Measurements from ENCODE around the gene WNT5A. TPM values are rescaled to one million over a fixed set of nuclear protein-coding genes. Genes with fewer than 3 reads are reported as not detected.
A peak's percentile ranks its signal among the peaks of the same experiment; 100 is the strongest.

The WNT5A gene
- total RNA-seq (2014; rRNA removed; shearing (Covaris generic); ENCODE audit: low replicate concordance) = 55.8 and 69.6 TPM in 2 replicates

GRCh38 chr3:55486857-55487380 is at the start of gene WNT5A:
TSS of gene WNT5A (minus strand) at chr3:55487306. CDS start at chr3:55486985, 321 bp downstream.
- DNase-seq = peak; percentile 92
- Histone ChIP-seq H3K9me2 (replicated peaks; ENCODE audit: insufficient read depth, low read length) (no peaks in the 10 kb centered on the region), H3K27ac (ENCODE audit: low read length) (peak within 1 kb of the TSS; percentile 97), H3K79me2 (ENCODE audit: low read length) (peaks cover 57% of the 10 kb centered on the region), H4K20me1 (ENCODE audit: insufficient read depth, low read depth, low read length) (peaks cover 16% of the 10 kb centered on the region; the same call in 1 of the 2 replicates), H3K27me3 (ENCODE audit: low read length) (no peaks in the 10 kb centered on the region), H3K9me3 (ENCODE audit: low read length) (no peaks in the 10 kb centered on the region), H3K4me3 (ENCODE audit: low read length) (peak within 1 kb of the TSS; percentile 80), H3K4me1 (ENCODE audit: low read length) (peaks cover 48% of the 10 kb centered on the region), H3K9ac (ENCODE audit: low read length) (peak within 1 kb of the TSS; percentile 96), H2AFZ (ENCODE audit: low read length) (no peak within 1 kb of the TSS), H3K4me2 (ENCODE audit: low read depth, low read length, poor library complexity, severe bottlenecking) (peak within 1 kb of the TSS; percentile 87), H3K36me3 (ENCODE audit: insufficient read depth, low read length) (peaks cover 7% of the 10 kb centered on the region; the same call in 1 of the 2 replicates)

GRCh38 chr3:55534876-55535275 is 47.8 kb upstream of the WNT5A start:
- H3K4me2 ChIP-seq (ENCODE audit: low read depth, low read length, poor library complexity, severe bottlenecking) = no peak overlapping the region
- no peak overlapping the region for H2AFZ ChIP-seq (ENCODE audit: low read length)
- no peak overlapping the region for H3K9ac ChIP-seq (ENCODE audit: low read length)
- no peaks in the 10 kb centered on the region for H3K27me3 ChIP-seq (ENCODE audit: low read length)
- no peaks in the 10 kb centered on the region for H3K4me1 ChIP-seq (ENCODE audit: low read length)
- H3K4me3 ChIP-seq (ENCODE audit: low read length) = no peak overlapping the region
- H3K36me3 ChIP-seq (ENCODE audit: insufficient read depth, low read length) = no peaks in the 10 kb centered on the region
- no peak overlapping the region for H3K27ac ChIP-seq (ENCODE audit: low read length)
- no peaks in the 10 kb centered on the region for H3K9me3 ChIP-seq (ENCODE audit: low read length)
- H3K79me2 ChIP-seq (ENCODE audit: low read length) = no peaks in the 10 kb centered on the region
- no peak for DNase-seq
- no peaks in the 10 kb centered on the region for H4K20me1 ChIP-seq (ENCODE audit: insufficient read depth, low read depth, low read length)
- no peaks in the 10 kb centered on the region for H3K9me2 ChIP-seq (replicated peaks; ENCODE audit: insufficient read depth, low read length)

GRCh38 chr3:55532806-55533205 is 45.7 kb upstream of the WNT5A start:
- no peaks in the 10 kb centered on the region for H3K27me3 ChIP-seq (ENCODE audit: low read length)
- no peaks in the 10 kb centered on the region for H4K20me1 ChIP-seq (ENCODE audit: insufficient read depth, low read depth, low read length)
- no peak for DNase-seq
- no peaks in the 10 kb centered on the region for H3K9me3 ChIP-seq (ENCODE audit: low read length)
- no peaks in the 10 kb centered on the region for H3K4me1 ChIP-seq (ENCODE audit: low read length)
- H3K4me3 ChIP-seq (ENCODE audit: low read length) = no peak overlapping the region
- H3K36me3 ChIP-seq (ENCODE audit: insufficient read depth, low read length) = no peaks in the 10 kb centered on the region
- no peak overlapping the region for H3K27ac ChIP-seq (ENCODE audit: low read length)
- H3K9me2 ChIP-seq (replicated peaks; ENCODE audit: insufficient read depth, low read length) = no peaks in the 10 kb centered on the region
- no peak overlapping the region for H2AFZ ChIP-seq (ENCODE audit: low read length)
- H3K4me2 ChIP-seq (ENCODE audit: low read depth, low read length, poor library complexity, severe bottlenecking) = no peak overlapping the region
- no peak overlapping the region for H3K9ac ChIP-seq (ENCODE audit: low read length)
- no peaks in the 10 kb centered on the region for H3K79me2 ChIP-seq (ENCODE audit: low read length)

DNA sequence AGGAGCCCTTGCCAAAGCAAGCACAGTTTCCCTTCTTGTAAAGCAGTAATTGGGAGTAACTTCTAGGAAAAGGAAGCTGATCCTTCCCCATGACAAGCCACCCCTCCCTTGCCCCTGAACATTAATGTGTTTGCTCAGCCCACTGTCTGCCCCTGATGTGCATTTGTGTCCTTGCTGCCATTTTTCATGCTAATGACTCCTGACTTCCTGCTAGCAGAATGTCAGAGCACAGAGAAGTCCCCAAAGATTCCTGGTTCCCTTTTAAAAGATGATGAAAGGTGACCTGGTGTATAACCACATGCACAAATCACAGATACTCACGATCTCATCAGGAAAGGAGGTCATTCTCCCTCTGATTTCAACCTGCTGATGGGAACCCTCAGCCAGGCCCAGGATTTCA is 44.2 kb upstream of the WNT5A start:
- no peak overlapping the region for H3K4me2 ChIP-seq (ENCODE audit: low read depth, low read length, poor library complexity, severe bottlenecking)
- no peaks in the 10 kb centered on the region for H4K20me1 ChIP-seq (ENCODE audit: insufficient read depth, low read depth, low read length)
- no peaks in the 10 kb centered on the region for H3K4me1 ChIP-seq (ENCODE audit: low read length)
- H3K79me2 ChIP-seq (ENCODE audit: low read length) = no peaks in the 10 kb centered on the region
- no peak overlapping the region for H3K9ac ChIP-seq (ENCODE audit: low read length)
- no peak overlapping the region for H2AFZ ChIP-seq (ENCODE audit: low read length)
- no peaks in the 10 kb centered on the region for H3K9me3 ChIP-seq (ENCODE audit: low read length)
- H3K36me3 ChIP-seq (ENCODE audit: insufficient read depth, low read length) = no peaks in the 10 kb centered on the region
- H3K27me3 ChIP-seq (ENCODE audit: low read length) = no peaks in the 10 kb centered on the region
- no peaks in the 10 kb centered on the region for H3K9me2 ChIP-seq (replicated peaks; ENCODE audit: insufficient read depth, low read length)
- H3K27ac ChIP-seq (ENCODE audit: low read length) = no peak overlapping the region
- no peak overlapping the region for H3K4me3 ChIP-seq (ENCODE audit: low read length)
- no peak for DNase-seq

DNA sequence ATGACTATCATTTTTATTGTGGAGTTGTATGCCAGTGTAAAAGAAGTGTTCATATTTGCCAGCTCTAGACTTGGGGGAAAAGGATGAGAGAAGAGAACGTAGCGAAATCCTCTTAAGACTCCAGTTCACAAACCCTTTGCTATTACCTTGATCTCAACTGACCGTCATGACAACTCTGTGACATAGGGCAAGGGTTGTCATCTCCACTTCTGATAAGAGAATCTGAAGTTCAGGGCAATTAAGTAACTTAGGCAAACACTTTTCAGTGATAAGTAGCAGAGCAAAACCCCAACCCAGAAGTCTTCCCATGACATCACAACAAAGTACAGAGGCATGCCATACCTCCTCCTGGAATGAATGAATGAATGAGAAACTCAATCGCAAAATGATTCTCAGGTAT is 40.3 kb upstream of the WNT5A start:
- no peak for DNase-seq
- no peak overlapping the region for H3K4me3 ChIP-seq (ENCODE audit: low read length)
- H3K9me2 ChIP-seq (replicated peaks; ENCODE audit: insufficient read depth, low read length) = no peaks in the 10 kb centered on the region
- H4K20me1 ChIP-seq (ENCODE audit: insufficient read depth, low read depth, low read length) = no peaks in the 10 kb centered on the region
- no peaks in the 10 kb centered on the region for H3K36me3 ChIP-seq (ENCODE audit: insufficient read depth, low read length)
- H2AFZ ChIP-seq (ENCODE audit: low read length) = no peak overlapping the region
- H3K4me1 ChIP-seq (ENCODE audit: low read length) = peaks cover 3% of the 10 kb centered on the region
- no peak overlapping the region for H3K4me2 ChIP-seq (ENCODE audit: low read depth, low read length, poor library complexity, severe bottlenecking)
- H3K9me3 ChIP-seq (ENCODE audit: low read length) = no peaks in the 10 kb centered on the region
- no peaks in the 10 kb centered on the region for H3K79me2 ChIP-seq (ENCODE audit: low read length)
- no peaks in the 10 kb centered on the region for H3K27me3 ChIP-seq (ENCODE audit: low read length)
- H3K9ac ChIP-seq (ENCODE audit: low read length) = no peak overlapping the region
- H3K27ac ChIP-seq (ENCODE audit: low read length) = no peak overlapping the region

DNA sequence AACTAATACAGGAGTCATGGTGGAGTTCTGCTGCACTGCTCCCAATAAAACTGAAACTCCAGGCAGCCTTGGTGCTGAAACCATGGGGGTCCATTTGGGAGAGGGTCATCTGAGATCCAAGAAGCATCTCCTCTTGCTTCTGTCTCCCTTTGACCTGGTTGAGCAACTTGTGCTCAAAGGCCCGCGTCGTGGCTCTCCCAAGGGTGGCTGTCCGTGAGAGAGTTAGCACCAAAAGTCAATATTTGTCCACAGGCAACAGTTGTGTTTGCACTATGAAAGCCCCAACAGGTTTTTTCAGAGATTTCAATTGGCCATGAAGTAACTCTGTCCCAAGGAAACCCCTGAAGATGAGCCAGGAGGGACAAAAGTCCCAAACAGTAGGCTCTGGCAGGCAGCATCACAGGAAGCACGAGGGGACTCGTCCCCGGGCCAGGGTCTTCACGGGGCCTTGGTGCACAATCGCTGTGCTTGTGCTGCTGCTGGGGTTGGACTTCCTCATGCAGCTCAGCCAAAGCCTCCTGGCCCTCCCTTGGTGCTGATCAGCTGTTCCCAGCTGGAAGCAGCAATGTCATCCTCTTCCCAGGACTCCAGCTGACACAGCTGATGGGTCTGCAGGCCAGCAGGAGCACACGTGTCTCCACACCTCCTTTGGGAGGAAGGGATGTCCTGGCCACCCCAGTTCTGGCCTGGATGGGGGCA is 39.4 kb upstream of the WNT5A start:
- H2AFZ ChIP-seq (ENCODE audit: low read length) = no peak overlapping the region
- no peak overlapping the region for H3K27ac ChIP-seq (ENCODE audit: low read length)
- peaks cover 8% of the 10 kb centered on the region for H3K4me1 ChIP-seq (ENCODE audit: low read length)
- H3K79me2 ChIP-seq (ENCODE audit: low read length) = no peaks in the 10 kb centered on the region
- H3K9ac ChIP-seq (ENCODE audit: low read length) = no peak overlapping the region
- no peaks in the 10 kb centered on the region for H3K27me3 ChIP-seq (ENCODE audit: low read length)
- no peak overlapping the region for H3K4me2 ChIP-seq (ENCODE audit: low read depth, low read length, poor library complexity, severe bottlenecking)
- H3K36me3 ChIP-seq (ENCODE audit: insufficient read depth, low read length) = no peaks in the 10 kb centered on the region
- no peaks in the 10 kb centered on the region for H4K20me1 ChIP-seq (ENCODE audit: insufficient read depth, low read depth, low read length)
- no peak overlapping the region for H3K4me3 ChIP-seq (ENCODE audit: low read length)
- H3K9me3 ChIP-seq (ENCODE audit: low read length) = no peaks in the 10 kb centered on the region
- DNase-seq = no peak
- no peaks in the 10 kb centered on the region for H3K9me2 ChIP-seq (replicated peaks; ENCODE audit: insufficient read depth, low read length)

DNA sequence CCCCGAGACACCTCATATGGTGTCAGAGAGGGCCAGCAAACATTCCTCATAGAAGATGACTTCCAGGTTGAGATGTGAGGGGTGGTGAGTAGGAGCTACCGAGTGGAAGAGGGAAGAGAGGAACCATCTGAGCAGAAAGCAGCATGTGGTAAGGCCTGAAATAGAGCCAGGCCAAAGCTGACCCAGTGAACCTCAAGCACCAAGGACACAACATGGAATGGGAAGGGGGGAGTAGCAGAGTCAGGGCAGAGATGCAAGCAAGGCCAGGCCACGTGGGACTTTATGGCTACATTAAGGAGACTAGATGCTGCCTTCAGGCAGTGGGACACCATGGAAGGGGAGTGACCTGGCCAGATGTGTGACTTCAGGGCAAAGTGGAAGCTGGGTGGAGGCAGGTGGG is 38.3 kb upstream of the WNT5A start:
- DNase-seq = no peak
- H3K79me2 ChIP-seq (ENCODE audit: low read length) = no peaks in the 10 kb centered on the region
- H3K36me3 ChIP-seq (ENCODE audit: insufficient read depth, low read length) = no peaks in the 10 kb centered on the region
- H3K9ac ChIP-seq (ENCODE audit: low read length) = no peak overlapping the region
- H3K9me3 ChIP-seq (ENCODE audit: low read length) = no peaks in the 10 kb centered on the region
- H4K20me1 ChIP-seq (ENCODE audit: insufficient read depth, low read depth, low read length) = no peaks in the 10 kb centered on the region
- no peak overlapping the region for H2AFZ ChIP-seq (ENCODE audit: low read length)
- no peak overlapping the region for H3K4me3 ChIP-seq (ENCODE audit: low read length)
- no peak overlapping the region for H3K4me2 ChIP-seq (ENCODE audit: low read depth, low read length, poor library complexity, severe bottlenecking)
- H3K9me2 ChIP-seq (replicated peaks; ENCODE audit: insufficient read depth, low read length) = no peaks in the 10 kb centered on the region
- H3K27ac ChIP-seq (ENCODE audit: low read length) = no peak overlapping the region
- H3K4me1 ChIP-seq (ENCODE audit: low read length) = peaks cover 8% of the 10 kb centered on the region
- no peaks in the 10 kb centered on the region for H3K27me3 ChIP-seq (ENCODE audit: low read length)

GRCh38 chr3:55524565-55525244 is 37.6 kb upstream of the WNT5A start:
- DNase-seq = no peak
- Histone ChIP-seq H2AFZ (ENCODE audit: low read length) (no peak overlapping the region), H3K27me3 (ENCODE audit: low read length) (no peaks in the 10 kb centered on the region), H3K4me2 (ENCODE audit: low read depth, low read length, poor library complexity, severe bottlenecking) (no peak overlapping the region), H3K27ac (ENCODE audit: low read length) (no peak overlapping the region), H4K20me1 (ENCODE audit: insufficient read depth, low read depth, low read length) (no peaks in the 10 kb centered on the region), H3K9me3 (ENCODE audit: low read length) (no peaks in the 10 kb centered on the region), H3K4me1 (ENCODE audit: low read length) (peaks cover 8% of the 10 kb centered on the region), H3K9ac (ENCODE audit: low read length) (no peak overlapping the region), H3K9me2 (replicated peaks; ENCODE audit: insufficient read depth, low read length) (no peaks in the 10 kb centered on the region), H3K4me3 (ENCODE audit: low read length) (no peak overlapping the region), H3K36me3 (ENCODE audit: insufficient read depth, low read length) (no peaks in the 10 kb centered on the region), H3K79me2 (ENCODE audit: low read length) (no peaks in the 10 kb centered on the region)
